H9 (cell line): ENCODE data around the gene ABCF1. TPM values are rescaled to one million over a fixed set of nuclear protein-coding genes. Genes with fewer than 3 reads are reported as not detected.

ENCODE experiments used
- DNase-seq: peaks from one replicate; pipeline ENCODE4 v3.0.0-alpha.2; 2017
- H2AFZ ChIP-seq: one replicate; pipeline ENCODE4 v1.6.1; 2013; ENCODE audit warnings: mild to moderate bottlenecking, low read length, control low read depth, moderate library complexity
- H2AK5ac ChIP-seq: 2 replicates; pipeline ENCODE4 v1.6.1; 2013; ENCODE audit warnings: low read length, control low read depth, mixed read lengths; ENCODE audit not compliant: insufficient read length
- H2BK120ac ChIP-seq: one replicate; pipeline ENCODE4 v1.6.1; 2013; ENCODE audit warnings: low read depth, mild to moderate bottlenecking, low read length, control low read depth, inconsistent platforms; ENCODE audit not compliant: poor library complexity, severe bottlenecking
- H2BK12ac ChIP-seq: 2 replicates; pipeline ENCODE4 v1.6.1; 2013; ENCODE audit warnings: low read length, control low read depth, mixed read lengths, low read depth; ENCODE audit not compliant: insufficient read length
- H2BK15ac ChIP-seq: 2 replicates; pipeline ENCODE4 v1.6.1; 2013; ENCODE audit warnings: low read depth, low read length, control low read depth
- H2BK20ac ChIP-seq: one replicate; pipeline ENCODE4 v1.6.1; 2013; ENCODE audit warnings: low read depth, mild to moderate bottlenecking, low read length, control low read depth, inconsistent platforms; ENCODE audit not compliant: poor library complexity, severe bottlenecking
- H2BK5ac ChIP-seq: 2 replicates; pipeline ENCODE4 v1.6.1; 2013; ENCODE audit warnings: low read length, control low read depth, mixed read lengths; ENCODE audit not compliant: insufficient read length
- H3K14ac ChIP-seq: 2 replicates; pipeline ENCODE4 v1.6.1; 2013; ENCODE audit warnings: low read length, control low read depth; ENCODE audit not compliant: insufficient read depth
- H3K18ac ChIP-seq: 2 replicates; pipeline ENCODE4 v1.6.1; 2013; ENCODE audit warnings: low read depth, mild to moderate bottlenecking, mixed read lengths, low read length, control low read depth; ENCODE audit not compliant: insufficient read length
- H3K23ac ChIP-seq: 2 replicates; pipeline ENCODE4 v1.6.1; 2013; ENCODE audit warnings: low read length, control low read depth, mixed read lengths, low read depth; ENCODE audit not compliant: insufficient read length
- H3K23me2 ChIP-seq: 2 replicates; pipeline ENCODE4 v1.6.1; 2013; ENCODE audit warnings: low read depth, mild to moderate bottlenecking, mixed read lengths, low read length, control low read depth; ENCODE audit not compliant: insufficient read length, poor library complexity, severe bottlenecking
- H3K27ac ChIP-seq: 2 replicates; pipeline ENCODE4 v1.5.1; 2013; ENCODE audit warnings: low read length, control low read depth, mixed read lengths, low read depth; ENCODE audit not compliant: insufficient read length
- H3K27me3 ChIP-seq: 2 replicates; pipeline ENCODE4 v1.6.1; 2013; ENCODE audit warnings: low read length, control low read depth, inconsistent platforms; ENCODE audit not compliant: insufficient read depth
- H3K4ac ChIP-seq: 2 replicates; pipeline ENCODE4 v1.6.1; 2013; ENCODE audit warnings: low read depth, mild to moderate bottlenecking, control low read depth, inconsistent platforms, low read length, moderate library complexity
- H3K4me1 ChIP-seq: 2 replicates; pipeline ENCODE4 v1.6.1; 2013; ENCODE audit warnings: low read length, control low read depth, inconsistent platforms; ENCODE audit not compliant: insufficient read depth
- H3K4me2 ChIP-seq: 2 replicates; pipeline ENCODE4 v1.6.1; 2013; ENCODE audit warnings: low read length, control low read depth, mixed read lengths; ENCODE audit not compliant: insufficient read length, insufficient read depth
- H3K56ac ChIP-seq: 2 replicates; pipeline ENCODE4 v1.6.1; 2013; ENCODE audit warnings: low read depth, mild to moderate bottlenecking, mixed read lengths, low read length, control low read depth; ENCODE audit not compliant: insufficient read length
- H3K79me1 ChIP-seq: 2 replicates; pipeline ENCODE4 v1.6.1; 2013; ENCODE audit warnings: low read depth, mild to moderate bottlenecking, moderate library complexity, low read length, control low read depth, inconsistent platforms; ENCODE audit not compliant: insufficient read depth, poor library complexity, severe bottlenecking
- H3K79me2 ChIP-seq: 2 replicates; pipeline ENCODE4 v1.6.1; 2013; ENCODE audit warnings: low read length, control low read depth, inconsistent platforms; ENCODE audit not compliant: insufficient read depth
- H3K9ac ChIP-seq: 2 replicates; pipeline ENCODE4 v1.6.1; 2013; ENCODE audit warnings: low read length, control low read depth, mixed read lengths; ENCODE audit not compliant: insufficient read length; ENCODE audit errors: extremely low read depth
- H3K9me3 ChIP-seq: one replicate; pipeline ENCODE4 v1.6.1; 2013; ENCODE audit warnings: low read depth, low read length, inconsistent platforms; ENCODE audit not compliant: control insufficient read depth
- H3T11ph ChIP-seq: one replicate; pipeline ENCODE4 v1.6.1; 2013; ENCODE audit warnings: mild to moderate bottlenecking, low read length, control low read depth, inconsistent platforms
- H4K20me1 ChIP-seq: one replicate; pipeline ENCODE4 v1.6.1; 2013; ENCODE audit not compliant: control insufficient read depth, insufficient read length, insufficient read depth
- H4K5ac ChIP-seq: 2 replicates; pipeline ENCODE4 v1.6.1; 2013; ENCODE audit warnings: low read depth, mild to moderate bottlenecking, mixed read lengths, low read length, control low read depth; ENCODE audit not compliant: insufficient read length
- H4K8ac ChIP-seq: replicated peaks from 2 replicates; pipeline ENCODE4 v1.6.1; 2013; ENCODE audit warnings: low read length, control low read depth, mixed read lengths, low read depth; ENCODE audit not compliant: insufficient read length
- H4K91ac ChIP-seq: 2 replicates; pipeline ENCODE4 v1.6.1; 2013; ENCODE audit warnings: low read depth, mild to moderate bottlenecking, moderate library complexity, mixed read lengths, low read length, control low read depth; ENCODE audit not compliant: insufficient read length
- H3K27ac Mint-ChIP-seq, 3 experiments: 2 replicates in 2 of 3; 3 replicates in 1 of 3; pipeline ENCODE4 v1.8.0; 2020 to 2021; ENCODE audit warnings: mixed read lengths in 3 of 3, mild to moderate bottlenecking in 1 of 3, moderate library complexity in 1 of 3
- H3K27me3 Mint-ChIP-seq: 2 replicates; pipeline ENCODE4 v1.8.0; 2021; ENCODE audit warnings: low read depth, mild to moderate bottlenecking, moderate library complexity, mixed read lengths
- H3K36me3 Mint-ChIP-seq, 3 experiments: 2 replicates in 2 of 3; 3 replicates in 1 of 3; pipeline ENCODE4 v1.8.0; 2020 to 2021; ENCODE audit warnings: low read depth in 3 of 3, mixed read lengths in 3 of 3; ENCODE audit not compliant: insufficient read depth in 1 of 3
- H3K4me1 Mint-ChIP-seq, 2 experiments: 2 replicates each; pipeline ENCODE4 v1.8.0; 2020; ENCODE audit warnings: mixed read lengths in 2 of 2
- H3K4me3 Mint-ChIP-seq, 2 experiments: 2 replicates in 1 of 2; 3 replicates in 1 of 2; pipeline ENCODE4 v1.8.0; 2020 to 2021; ENCODE audit warnings: mild to moderate bottlenecking in 2 of 2, mixed read lengths in 2 of 2, moderate library complexity in 1 of 2
- H3K9me3 Mint-ChIP-seq, 2 experiments: 2 replicates in 1 of 2; 3 replicates in 1 of 2; pipeline ENCODE4 v1.8.0; 2020; ENCODE audit warnings: mild to moderate bottlenecking in 2 of 2, mixed read lengths in 2 of 2, moderate library complexity in 1 of 2
- WGBS: extraction: QIAGEN DNeasy Blood & Tissue Kit; methylation state at CpG from one replicate; pipeline ENCODE4 v1.1.7; 2013; ENCODE audit warnings: missing lambda C conversion rate, low lambda C conversion rate, mixed read lengths; ENCODE audit not compliant: insufficient read length; ENCODE audit errors: extremely low coverage; 5-methylcytosine and 5-hydroxymethylcytosine counted together
- total RNA-seq: library from RNA; stranded (reverse); gene quantifications from 2 replicates; pipeline ENCODE4 v1.2.1, GENCODE V29; 2021
- TF ChIP-seq, protein P1 (sequence below): fragments of 200-600 bp; sonication (generic); conservative IDR thresholded peaks from 3 replicates; pipeline ENCODE4 v1.8.0; 2021; ENCODE audit warnings: antibody characterized with exemption, mild to moderate bottlenecking

The ABCF1 gene
- total RNA-seq, 1 experiment from 2014 or later = 118 TPM

DNA sequence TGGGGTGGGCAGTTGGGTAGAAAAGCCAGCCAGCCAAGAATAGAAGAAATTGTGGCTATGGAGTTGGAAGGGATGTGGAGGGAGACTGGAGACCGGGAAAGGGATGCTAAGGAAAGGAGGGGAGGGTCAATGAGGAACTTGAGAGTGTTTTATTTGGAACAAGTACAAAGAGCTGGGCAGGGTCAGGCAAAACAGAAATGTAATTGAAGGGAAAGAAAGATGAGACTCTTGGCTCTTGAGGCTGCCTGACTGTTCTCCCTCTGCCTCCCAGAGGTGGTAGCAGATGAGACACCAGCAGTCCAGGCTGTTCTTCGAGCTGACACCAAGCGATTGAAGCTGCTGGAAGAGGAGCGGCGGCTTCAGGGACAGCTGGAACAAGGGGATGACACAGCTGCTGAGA, 12.7 kb downstream of the ABCF1 start:
- peaks cover 74 to 96% (median 95%) of the 10 kb centered on the region in 3 experiments for H3K36me3 Mint-ChIP-seq

More for the DNA sequence above, 12.7 kb downstream of the ABCF1 start:
- H3K9ac ChIP-seq = no peak overlapping the region
- no peaks in the 10 kb centered on the region for H3K9me3 Mint-ChIP-seq
- no peak overlapping the region for H2AFZ ChIP-seq
- no peak overlapping the region for H4K5ac ChIP-seq
- no peak overlapping the region for H2BK120ac ChIP-seq
- no peak overlapping the region for H3K56ac ChIP-seq
- H3K4me3 Mint-ChIP-seq = no peak overlapping the region
- H2BK20ac ChIP-seq = no peak overlapping the region
- no peaks in the 10 kb centered on the region for H3K4me1 ChIP-seq
- H3K9me3 ChIP-seq = no peaks in the 10 kb centered on the region
- TF ChIP-seq, protein P1, sequence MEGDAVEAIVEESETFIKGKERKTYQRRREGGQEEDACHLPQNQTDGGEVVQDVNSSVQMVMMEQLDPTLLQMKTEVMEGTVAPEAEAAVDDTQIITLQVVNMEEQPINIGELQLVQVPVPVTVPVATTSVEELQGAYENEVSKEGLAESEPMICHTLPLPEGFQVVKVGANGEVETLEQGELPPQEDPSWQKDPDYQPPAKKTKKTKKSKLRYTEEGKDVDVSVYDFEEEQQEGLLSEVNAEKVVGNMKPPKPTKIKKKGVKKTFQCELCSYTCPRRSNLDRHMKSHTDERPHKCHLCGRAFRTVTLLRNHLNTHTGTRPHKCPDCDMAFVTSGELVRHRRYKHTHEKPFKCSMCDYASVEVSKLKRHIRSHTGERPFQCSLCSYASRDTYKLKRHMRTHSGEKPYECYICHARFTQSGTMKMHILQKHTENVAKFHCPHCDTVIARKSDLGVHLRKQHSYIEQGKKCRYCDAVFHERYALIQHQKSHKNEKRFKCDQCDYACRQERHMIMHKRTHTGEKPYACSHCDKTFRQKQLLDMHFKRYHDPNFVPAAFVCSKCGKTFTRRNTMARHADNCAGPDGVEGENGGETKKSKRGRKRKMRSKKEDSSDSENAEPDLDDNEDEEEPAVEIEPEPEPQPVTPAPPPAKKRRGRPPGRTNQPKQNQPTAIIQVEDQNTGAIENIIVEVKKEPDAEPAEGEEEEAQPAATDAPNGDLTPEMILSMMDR = no peak
- H3K27ac Mint-ChIP-seq = no peak overlapping the region
- H2BK5ac ChIP-seq = no peak overlapping the region
- H3K4ac ChIP-seq = no peak overlapping the region
- H4K91ac ChIP-seq = no peak overlapping the region
- H3K27me3 Mint-ChIP-seq = no peaks in the 10 kb centered on the region
- H2BK15ac ChIP-seq = no peak overlapping the region
- no peak overlapping the region for H2AK5ac ChIP-seq
- no peaks in the 10 kb centered on the region for H3K79me2 ChIP-seq
- no peaks in the 10 kb centered on the region for H3K23me2 ChIP-seq
- H3T11ph ChIP-seq = no peak overlapping the region
- no peak for DNase-seq
- no peak overlapping the region for H4K8ac ChIP-seq
- H3K23ac ChIP-seq = no peak overlapping the region
- no CpG with 5 or more reads among the region's 5 CpGs for WGBS
- no peak overlapping the region for H2BK12ac ChIP-seq
- no peak overlapping the region for H3K4me2 ChIP-seq
- H4K20me1 ChIP-seq = no peaks in the 10 kb centered on the region
- H3K27ac ChIP-seq = no peak overlapping the region
- H3K4me1 Mint-ChIP-seq = no peaks in the 10 kb centered on the region
- H3K79me1 ChIP-seq = no peaks in the 10 kb centered on the region
- no peak overlapping the region for H3K14ac ChIP-seq
- H3K27me3 ChIP-seq = no peaks in the 10 kb centered on the region
- H3K18ac ChIP-seq = no peak overlapping the region
